ENCODE results near the gene KNDC1. TPM values are rescaled to one million over a fixed set of nuclear protein-coding genes. Genes with fewer than 3 reads are reported as not detected.

Gene KNDC1
- total and polyA plus RNA-seq, 2 of the 13 experiments (the other 11 are each of a cell fraction or from before 2014, with no cell fraction given), result 0.69 TPM; not detected in 1

DNA sequence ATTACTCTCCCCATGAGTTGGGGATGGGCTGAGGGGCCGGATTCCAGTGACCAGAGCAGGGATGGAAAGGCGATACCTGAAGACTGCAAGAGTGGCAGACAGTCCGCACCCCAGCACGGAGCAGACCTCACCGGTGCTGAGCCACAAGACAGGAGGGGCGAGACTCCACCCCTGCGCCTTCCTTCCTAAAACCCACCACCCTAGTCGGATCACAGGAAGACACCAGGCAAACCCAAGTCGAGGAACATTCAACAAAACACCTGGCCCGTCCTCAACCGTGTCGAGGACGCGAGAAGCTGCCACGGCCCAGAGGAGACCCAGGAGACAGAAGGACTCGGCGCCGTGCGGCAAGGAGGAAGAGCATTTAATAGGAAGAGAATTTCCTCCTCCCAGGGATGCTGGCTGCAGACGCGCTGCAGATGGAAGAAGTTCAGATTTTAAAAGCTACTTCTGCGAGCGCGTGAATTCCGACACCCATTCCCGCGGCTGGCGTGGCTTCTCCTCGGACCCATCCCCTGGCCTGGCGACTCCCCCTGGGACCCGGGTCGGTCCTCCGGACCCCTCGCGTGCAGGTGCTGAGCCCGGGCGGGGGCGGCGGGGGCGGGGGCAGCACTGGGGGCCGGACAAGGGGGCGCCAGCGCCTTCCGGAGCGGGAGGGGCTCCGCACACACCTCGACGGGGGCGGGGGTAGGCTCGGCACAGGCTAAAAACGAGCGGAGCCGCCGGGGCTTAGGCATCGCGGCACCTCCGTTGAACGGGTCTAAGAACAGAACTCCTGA lies 69.4 kb downstream of the KNDC1 start:
- Histone ChIP-seq H4K20me1 (ENCODE audit: insufficient read depth, low read length) (no peaks in the 10 kb centered on the region), H3K27ac (ENCODE audit: extremely low read length, insufficient read depth, low read length) (no peak overlapping the region), H3K27me3 (ENCODE audit: control insufficient read depth in 1 of 2, insufficient read depth in 2 of 2, low read length in 2 of 2) (peaks cover 11 to 61% of the 10 kb centered on the region in 2 experiments), H3K4me1 (ENCODE audit: insufficient read depth, low read length) (no peaks in the 10 kb centered on the region), H3K9ac (ENCODE audit: insufficient read depth, low read depth, low read length) (no peak overlapping the region), H3K79me2 (ENCODE audit: insufficient read depth, low read length) (no peaks in the 10 kb centered on the region), H2AFZ (ENCODE audit: low read length) (no peak overlapping the region), H3K9me3 (ENCODE audit: low read length) (no peaks in the 10 kb centered on the region), H3K36me3 (replicated peaks in 1 of 2; ENCODE audit: control insufficient read depth in 1 of 2, insufficient read depth in 2 of 2, low read length in 2 of 2) (no peaks in the 10 kb centered on the region), H3K4me3 (replicated peaks in 1 of 3; ENCODE audit: insufficient read depth in 1 of 3, low read depth in 2 of 3, low read length in 3 of 3) (no peak overlapping the region), H3K4me2 (ENCODE audit: low read depth, low read length) (no peak overlapping the region)
- in situ Hi-C loops (cut with HindIII; ENCODE audit: extremely low pct_ligation_motif_present, low pct_unique_long_range_greater_than_20kb), result no loop called here
- no peak for DNase-seq (ENCODE audit: low spot score)
- ChIA-PET CTCF (ENCODE audit: low intra/inter-chr PET ratio, low total read pairs) (no interaction called here), POLR2A (no interaction called here)
- no peak for ATAC-seq
- intact Hi-C loops (cut with micrococcal nuclease; ENCODE audit: unreplicated experiment), result no loop called here
- TF ChIP-seq ZNF30 (CRISPR knock-in tag; IDR thresholded peaks at IDR 0.05), result no peak
- no peak for TF ChIP-seq MYC (CRISPR knock-in tag; IDR thresholded peaks at IDR 0.05; ENCODE audit: borderline replicate concordance)
- TF ChIP-seq, protein P1, sequence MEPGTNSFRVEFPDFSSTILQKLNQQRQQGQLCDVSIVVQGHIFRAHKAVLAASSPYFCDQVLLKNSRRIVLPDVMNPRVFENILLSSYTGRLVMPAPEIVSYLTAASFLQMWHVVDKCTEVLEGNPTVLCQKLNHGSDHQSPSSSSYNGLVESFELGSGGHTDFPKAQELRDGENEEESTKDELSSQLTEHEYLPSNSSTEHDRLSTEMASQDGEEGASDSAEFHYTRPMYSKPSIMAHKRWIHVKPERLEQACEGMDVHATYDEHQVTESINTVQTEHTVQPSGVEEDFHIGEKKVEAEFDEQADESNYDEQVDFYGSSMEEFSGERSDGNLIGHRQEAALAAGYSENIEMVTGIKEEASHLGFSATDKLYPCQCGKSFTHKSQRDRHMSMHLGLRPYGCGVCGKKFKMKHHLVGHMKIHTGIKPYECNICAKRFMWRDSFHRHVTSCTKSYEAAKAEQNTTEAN (CRISPR knock-in tag; conservative IDR thresholded peaks at IDR 0.05), result no peak
- no peak for TF ChIP-seq ZNF569 (CRISPR knock-in tag; IDR thresholded peaks at IDR 0.05; ENCODE audit: borderline replicate concordance)
- TF ChIP-seq, protein P2, sequence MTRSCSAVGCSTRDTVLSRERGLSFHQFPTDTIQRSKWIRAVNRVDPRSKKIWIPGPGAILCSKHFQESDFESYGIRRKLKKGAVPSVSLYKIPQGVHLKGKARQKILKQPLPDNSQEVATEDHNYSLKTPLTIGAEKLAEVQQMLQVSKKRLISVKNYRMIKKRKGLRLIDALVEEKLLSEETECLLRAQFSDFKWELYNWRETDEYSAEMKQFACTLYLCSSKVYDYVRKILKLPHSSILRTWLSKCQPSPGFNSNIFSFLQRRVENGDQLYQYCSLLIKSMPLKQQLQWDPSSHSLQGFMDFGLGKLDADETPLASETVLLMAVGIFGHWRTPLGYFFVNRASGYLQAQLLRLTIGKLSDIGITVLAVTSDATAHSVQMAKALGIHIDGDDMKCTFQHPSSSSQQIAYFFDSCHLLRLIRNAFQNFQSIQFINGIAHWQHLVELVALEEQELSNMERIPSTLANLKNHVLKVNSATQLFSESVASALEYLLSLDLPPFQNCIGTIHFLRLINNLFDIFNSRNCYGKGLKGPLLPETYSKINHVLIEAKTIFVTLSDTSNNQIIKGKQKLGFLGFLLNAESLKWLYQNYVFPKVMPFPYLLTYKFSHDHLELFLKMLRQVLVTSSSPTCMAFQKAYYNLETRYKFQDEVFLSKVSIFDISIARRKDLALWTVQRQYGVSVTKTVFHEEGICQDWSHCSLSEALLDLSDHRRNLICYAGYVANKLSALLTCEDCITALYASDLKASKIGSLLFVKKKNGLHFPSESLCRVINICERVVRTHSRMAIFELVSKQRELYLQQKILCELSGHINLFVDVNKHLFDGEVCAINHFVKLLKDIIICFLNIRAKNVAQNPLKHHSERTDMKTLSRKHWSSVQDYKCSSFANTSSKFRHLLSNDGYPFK (CRISPR knock-in tag; IDR thresholded peaks at IDR 0.05; ENCODE audit: borderline replicate concordance), result no peak
- TF ChIP-seq ZNF674 (CRISPR knock-in tag; IDR thresholded peaks at IDR 0.05; ENCODE audit: low read depth), result no peak
- no peak for TF ChIP-seq FOXM1 (CRISPR knock-in tag; IDR thresholded peaks at IDR 0.05)
- no TSS peak for BruUV-seq (replicated peaks)
- FAIRE-seq, result no peak
- WGBS (ENCODE audit: low lambda C conversion rate), result 34% methylated on average over 16 of the region's 58 CpGs

Measured in HepG2 (cell line).